HG02840 (cell line): ENCODE measurements around the gene TECR.
A peak's percentile ranks its signal among the peaks of the same experiment; 100 is the strongest.
"Not testable (repeated sequence)": the region's sequence is repeated elsewhere in the genome, so short reads cannot be mapped to it uniquely, and the experiment has no call there.

Source experiments
- ATAC-seq: cut with Tn5 transposase; IDR thresholded peaks from one replicate; pipeline ENCODE4 v1.9.1; 2021; ENCODE audit warnings: mild to moderate bottlenecking, moderate library complexity, moderate number of reproducible peaks; ENCODE audit not compliant: unreplicated experiment, low FRiP score

The TECR gene, protein sequence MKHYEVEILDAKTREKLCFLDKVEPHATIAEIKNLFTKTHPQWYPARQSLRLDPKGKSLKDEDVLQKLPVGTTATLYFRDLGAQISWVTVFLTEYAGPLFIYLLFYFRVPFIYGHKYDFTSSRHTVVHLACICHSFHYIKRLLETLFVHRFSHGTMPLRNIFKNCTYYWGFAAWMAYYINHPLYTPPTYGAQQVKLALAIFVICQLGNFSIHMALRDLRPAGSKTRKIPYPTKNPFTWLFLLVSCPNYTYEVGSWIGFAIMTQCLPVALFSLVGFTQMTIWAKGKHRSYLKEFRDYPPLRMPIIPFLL

DNA sequence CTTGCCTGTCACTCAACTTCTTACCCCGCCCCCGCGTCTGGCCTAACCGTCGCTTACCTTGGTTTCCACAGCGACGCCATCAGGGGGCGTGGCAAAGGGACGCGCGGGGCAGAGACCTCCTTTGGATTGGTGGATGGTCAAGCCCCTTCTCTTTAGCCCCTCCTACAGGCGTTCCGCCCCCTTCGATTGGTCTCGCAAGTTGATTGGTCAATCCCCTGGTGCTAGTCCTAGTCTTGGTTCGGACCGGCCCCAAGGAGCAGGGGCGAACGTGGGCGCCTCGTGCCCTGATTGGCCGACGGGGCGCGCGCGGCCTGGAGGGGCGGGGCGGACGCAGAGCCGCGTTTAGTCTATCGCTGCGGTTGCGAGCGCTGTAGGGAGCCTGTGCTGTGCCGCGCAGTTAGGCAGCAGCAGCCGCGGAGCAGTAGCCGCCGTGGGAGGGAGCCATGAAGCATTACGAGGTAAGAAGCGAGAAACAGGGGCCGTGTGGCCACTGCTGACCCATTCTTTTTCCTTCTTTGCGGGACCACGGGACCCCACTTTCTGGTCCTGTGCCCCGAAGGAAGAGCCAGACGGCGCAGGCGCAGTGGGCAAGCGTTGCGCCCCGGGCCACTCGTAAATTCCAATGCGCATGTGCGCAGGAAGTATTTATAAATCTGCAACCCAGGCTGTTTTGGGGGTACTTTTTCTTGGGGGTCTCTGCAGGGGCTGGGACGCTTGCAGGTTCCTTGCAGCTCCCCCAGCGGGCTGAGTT is at the start of gene TECR:
Gene TECR, plus strand, starts transcription at position 341 of the 751 bp plus-strand sequence. Its CDS starts 103 bp downstream, at position 444.
- ATAC-seq, result peak; percentile 94

DNA sequence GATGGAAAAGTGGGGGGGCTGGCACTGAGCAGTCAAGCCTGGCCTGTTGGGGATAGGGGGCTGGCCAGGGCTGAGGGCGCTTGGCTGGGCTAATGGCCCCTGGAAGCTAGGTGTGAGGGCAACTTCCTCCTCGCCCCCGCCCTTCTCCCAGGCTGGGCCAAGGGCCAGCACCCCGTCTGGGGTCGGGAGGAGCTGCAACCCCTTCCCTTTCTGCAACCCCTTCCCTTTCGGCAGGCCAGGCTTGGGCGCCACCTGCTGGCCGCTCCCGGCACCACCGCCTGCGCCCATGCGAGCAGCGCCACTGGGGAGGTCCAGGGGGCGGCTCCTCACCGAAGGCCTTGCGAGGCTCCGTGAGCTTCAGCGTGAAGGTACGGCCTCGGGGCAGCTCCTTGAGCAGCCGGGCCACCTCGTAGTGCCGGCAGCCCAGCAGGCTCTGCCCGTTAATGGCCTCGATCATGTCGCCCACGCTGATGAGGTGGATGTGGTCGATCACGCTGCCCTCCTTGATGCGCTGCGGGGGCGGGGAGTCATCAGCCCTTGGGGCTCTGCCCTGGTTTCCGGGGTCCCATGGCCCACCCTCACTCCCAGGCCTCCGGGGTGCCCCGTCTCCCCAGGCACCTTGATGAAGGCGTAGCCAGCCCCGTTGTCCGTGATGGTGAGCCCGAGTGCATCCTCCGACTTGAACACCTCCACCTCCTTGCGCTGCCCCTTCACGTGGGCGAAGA is 49.3 kb upstream of the TECR start:
- no peak for ATAC-seq

DNA sequence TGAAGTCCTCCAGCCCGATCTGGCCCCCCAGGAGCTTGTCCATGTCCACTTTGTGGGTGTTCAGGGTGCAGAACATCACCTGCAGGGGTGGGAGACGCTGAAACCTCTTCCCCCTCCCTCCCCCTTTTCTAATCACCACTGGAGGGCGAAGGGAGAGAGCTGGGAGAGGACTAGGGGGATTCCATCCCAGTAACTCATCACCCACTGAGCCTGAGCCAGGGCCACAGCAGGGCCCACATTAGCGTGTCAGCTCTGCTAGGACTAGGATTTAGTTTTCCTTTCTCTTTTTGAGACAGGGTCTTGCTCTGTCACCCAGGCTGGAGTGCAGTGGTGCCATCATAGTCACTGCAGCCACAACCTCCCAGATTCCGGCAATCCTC is 48.7 kb upstream of the TECR start:
- ATAC-seq, result no peak

DNA sequence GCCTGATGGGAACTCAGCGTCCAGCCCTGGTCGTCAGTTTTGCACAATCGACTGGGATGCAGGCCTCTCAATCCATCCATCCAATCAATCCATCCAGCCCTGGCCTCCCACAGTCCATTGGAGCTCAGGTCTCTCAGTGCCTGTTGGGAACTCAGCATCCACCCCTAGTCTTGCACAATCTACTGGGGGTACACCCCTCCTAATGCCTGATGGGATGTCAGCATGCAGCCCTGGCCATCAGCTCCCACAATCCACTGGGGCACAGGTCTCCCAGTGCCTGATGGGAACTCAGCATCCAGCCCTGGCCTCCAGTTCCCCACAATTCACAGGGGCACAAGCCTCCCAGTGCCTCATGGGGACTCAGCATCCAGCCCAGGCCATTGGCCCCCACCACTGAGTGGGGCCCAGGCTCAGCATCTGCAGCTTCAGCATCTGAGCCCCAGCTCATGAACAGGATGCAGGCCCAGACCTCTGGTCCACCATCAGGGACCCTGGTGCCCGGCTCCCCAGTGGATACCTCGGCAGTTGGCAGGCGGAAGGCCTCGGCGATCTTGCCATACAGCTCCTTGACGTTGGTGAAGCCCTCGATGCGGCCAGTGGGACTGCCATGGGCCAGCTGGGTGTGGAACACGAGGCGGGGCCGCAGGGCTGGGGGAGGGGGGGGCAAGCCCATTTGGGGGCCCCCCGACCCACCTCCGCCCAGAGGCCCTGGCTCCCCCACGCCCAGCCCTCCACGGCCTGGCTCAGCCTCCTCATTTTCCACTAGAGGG is 47.0 kb upstream of the TECR start:
- no peak for ATAC-seq

DNA sequence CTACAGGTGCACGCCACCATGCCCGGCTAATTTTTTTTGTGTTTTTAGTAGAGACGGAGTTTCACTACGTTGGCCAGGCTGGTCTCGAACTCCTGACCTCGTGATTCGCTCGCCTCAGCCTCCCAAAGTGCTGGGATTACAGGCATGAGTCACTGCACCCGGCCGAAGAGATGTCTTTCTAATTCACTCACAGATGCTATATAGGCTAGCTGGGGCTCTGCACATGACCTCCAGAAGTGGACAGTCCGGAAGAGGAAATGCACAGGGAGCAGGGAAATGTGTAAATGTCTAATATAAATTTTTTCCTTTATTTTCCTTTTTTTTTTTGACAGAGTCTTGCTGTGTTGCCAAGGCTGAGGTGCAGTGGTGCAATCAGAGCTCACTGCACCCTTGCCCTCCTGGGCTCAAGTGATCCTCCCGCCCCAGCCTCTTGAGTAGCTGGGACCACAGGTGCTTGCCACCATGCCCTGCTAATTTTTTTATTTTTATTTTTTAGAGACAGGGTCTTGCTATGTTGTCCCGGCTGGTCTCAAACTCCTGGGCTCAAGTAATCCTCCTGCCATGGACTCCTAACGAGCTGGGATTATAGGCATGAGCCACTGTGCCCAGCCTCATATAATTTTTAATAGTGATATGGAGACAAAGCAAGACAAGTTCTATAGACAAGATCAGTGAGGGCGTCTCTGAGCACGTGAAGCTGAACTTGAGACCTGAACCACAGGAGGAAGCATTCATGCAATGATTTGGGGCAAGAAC is 41.8 kb upstream of the TECR start:
- ATAC-seq, result no peak

DNA sequence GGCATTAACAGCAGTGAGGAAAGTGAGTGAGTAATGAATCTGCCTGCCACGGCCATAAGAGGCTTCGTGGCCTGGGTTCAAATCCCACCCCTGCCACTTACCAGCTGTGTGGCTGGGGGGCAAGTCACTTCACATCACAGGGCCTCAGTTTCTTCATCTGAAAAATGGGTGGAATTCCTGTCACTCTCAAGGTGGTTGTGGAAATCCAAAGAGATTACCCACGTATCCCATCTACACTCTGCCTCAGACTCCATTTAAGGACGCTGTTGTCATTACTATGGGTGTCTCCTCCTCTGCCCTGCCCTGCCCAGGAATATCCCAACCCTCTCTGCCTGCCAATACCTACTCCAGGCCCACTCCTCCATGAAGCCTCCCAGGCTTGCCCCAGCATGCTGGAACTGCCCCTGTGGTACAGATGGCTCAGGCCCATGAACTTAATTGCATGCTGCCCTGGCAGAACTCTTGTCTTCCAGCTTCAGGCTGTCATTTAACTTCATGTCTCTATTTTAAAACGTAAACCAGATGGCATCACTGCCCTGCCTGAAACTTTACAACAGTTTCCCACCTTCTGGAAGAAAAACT is 36.5 kb upstream of the TECR start:
- no peak for ATAC-seq

DNA sequence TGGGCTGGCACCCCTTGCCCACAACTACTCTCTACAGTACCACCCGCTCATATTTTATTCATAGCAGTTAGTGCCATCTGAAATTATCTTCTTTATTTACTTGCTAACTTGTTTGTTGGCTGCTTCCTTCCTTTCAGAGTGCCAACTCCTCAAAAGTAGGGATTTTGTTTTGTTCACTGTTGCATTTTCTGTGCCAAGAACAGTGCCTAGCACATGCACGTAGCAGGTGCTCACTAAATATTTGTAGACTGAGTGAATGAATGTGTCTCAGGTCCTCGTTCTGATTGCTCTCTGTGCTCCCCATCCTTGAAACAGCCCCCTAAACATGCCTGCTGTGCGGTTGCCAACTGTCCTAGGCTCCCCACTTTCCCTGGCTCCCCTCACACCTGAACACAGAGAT is 35.0 kb upstream of the TECR start:
- ATAC-seq, result no peak

DNA sequence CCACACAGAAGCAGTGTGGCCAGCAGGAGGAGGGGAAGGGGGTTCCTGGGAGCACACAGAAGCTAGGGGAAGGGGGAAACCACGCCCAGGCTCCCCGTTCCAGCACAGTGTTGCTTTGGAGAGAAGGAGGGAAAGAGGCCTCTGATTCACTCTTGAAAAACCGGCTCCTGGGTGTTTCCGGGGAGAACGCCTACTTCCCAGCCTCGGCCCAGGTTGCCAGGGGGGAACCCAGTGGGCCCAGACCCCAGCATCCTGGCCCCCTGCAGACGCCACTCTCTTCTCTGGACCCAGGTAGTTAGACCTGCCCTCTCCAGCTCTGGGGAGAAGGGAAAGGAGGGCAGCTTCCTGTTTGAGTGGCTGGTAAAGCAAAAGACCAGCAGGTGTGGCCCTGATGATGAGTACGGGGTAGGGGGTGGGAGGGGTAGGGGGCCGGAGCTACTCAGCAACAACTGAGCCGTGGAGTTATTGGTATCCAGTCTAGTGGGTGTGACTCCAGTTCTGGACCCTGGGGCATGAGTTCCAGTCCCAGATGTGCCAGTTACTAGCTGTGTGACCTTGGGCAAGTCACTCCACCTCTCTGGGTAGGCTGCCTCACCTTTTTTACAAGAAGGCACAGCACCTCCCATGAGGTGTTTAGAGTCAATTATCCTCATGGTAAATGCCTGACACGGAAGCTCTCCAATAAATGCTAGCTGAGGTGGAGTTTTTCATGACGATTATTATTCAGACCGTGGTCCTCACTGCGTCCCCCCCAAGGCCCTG is 34.3 kb upstream of the TECR start:
- ATAC-seq, result no peak

DNA sequence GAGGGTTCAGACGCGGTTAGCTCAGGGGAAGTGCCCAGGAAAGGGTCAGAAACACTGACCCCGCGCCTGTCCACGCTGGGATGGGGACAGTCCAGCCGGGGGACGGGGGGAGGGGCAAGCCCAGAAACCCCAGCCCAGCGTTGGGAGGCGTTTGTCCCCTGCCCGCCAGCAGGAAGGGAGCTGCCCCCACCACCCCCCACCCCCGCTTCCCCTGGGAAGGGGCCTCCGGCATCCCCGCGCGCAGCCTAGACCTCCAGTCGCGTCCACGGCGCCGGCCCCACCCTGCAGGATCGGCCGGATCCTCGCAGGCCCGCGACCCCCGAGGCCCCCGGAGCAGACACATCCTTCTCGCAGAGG is 33.7 kb upstream of the TECR start:
- no peak for ATAC-seq

DNA sequence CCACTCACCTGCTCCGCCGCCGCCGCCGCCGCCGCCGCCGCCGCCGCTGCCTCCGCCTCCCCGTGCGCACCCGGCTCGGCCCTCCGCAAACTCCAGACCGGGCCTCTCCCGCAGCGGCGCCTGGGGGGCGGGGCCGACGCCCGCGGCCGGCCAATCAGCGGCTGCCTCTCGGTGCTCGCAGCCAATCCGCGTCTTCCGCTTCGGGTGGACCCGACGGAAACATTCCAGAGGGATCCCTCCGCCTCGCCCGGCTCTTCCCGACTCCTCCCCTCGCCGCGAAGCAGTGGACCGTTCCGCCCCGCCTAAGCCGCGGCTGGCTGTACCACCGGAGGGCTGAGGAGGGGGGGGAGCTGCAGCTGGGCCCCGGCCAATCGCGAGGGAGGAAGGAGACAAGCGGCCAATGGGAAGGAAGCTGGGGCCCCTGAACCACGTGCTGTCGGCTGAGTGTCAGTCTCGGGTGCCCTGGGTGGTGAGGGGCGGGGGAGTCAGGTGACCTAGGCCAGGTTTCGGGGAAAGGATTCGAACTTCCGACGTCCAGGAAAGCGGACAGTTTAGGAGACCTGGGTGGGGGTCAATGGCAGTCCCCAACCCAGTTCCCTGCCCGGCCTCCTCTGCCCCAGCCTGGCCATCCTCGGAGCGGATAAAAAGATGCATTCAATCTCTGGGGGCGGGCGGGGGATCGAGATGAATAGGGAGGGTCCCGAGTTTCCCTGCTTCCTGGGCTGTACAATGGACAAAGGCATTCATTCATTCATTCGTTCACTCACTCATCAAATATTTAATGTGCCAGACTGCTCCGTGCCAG is 33.2 kb upstream of the TECR start, which contains the start of gene GIPC1:
Gene GIPC1, minus strand, starts transcription at position 99 of the 805 bp plus-strand sequence. CDS start 13,151 bp downstream, outside the sequence.
- peak; percentile 54 for ATAC-seq

DNA sequence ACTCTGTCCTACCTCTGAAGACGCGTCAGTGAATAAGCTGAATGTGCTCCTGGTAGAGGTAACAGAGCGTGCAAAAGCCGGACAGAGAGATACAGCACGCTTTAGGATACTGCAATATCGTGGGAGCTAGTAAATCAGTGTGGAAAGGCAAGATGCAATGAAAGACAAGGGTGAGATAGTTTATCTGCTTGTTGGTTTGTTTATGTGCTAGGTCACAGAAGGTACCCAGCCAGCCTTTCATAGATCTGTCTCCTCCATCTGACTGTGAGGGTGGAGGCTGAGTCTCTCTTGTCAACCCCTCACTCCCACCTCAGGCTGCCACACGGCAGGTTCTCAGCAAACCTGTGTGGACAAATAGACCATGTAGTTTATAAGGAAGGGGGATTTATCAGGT is 32.6 kb upstream of the TECR start:
- ATAC-seq, result no peak

DNA sequence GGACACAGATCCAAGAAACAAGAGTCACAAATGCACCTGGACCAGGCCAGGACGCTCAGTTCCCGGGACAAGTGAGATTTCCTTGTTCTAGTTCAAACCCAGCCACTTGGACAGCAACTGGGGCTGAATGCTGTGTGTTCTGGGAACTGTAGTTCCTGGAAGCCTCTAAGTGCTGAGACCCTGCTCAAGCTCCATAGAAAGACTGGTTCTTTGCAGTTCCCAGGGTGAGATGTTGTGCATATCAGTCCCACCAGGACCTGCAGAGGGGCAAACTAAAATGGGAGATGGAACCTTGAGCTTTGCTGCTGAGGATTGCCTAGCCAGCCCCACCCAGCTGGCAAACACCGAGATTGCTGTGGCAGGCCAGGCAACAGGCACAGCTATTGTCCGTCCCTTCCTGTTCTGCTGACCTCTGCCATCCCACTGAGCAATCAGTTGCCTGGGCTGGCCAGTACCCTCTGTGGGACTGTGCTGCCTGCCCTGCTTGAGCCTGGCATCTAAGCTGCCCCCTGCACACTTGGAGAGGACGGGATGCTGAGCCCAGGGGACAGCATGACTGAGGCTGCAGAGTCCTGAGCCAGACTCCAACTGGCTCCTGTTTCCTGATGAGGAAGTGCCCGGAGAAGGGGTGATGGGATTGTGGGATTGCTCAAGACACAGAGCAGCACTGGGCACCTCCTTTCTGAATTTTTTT is 32.0 kb upstream of the TECR start:
- ATAC-seq, result no peak

DNA sequence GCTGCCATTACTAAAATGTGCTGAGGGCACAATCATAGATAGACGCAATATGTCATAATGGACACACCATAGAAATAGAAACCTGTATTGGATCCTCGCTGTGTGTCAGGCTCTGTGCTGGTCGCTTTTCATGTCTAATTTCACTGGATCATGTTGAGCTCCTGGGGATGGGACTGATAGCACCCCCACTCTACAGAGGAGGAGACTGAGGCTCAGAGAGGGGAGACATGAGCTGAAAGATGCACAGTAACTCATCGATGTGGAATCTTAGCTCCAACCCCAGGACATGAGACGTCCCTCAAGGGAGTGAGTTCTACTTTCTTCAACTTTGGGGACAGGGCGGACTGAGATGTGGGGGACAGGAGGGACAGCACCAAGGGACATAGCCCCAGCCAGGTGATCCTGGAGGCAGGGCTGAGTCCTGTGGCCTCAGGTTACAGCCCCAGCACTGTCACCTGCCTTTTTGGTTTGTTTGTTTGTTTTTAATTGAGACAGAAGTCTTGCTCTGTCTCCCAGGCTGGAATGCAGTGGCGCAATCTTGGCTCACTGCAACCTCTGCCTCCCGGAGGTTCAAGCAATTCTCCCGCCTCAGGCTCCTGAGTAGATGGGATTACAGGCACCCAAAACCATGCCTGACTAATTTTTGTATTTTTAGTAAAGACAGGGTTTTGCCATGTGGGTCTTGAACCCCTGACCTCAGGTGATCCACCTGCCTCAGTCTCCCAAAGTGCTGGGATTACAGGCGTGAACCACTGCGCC is 26.9 kb upstream of the TECR start:
- no peak for ATAC-seq

DNA sequence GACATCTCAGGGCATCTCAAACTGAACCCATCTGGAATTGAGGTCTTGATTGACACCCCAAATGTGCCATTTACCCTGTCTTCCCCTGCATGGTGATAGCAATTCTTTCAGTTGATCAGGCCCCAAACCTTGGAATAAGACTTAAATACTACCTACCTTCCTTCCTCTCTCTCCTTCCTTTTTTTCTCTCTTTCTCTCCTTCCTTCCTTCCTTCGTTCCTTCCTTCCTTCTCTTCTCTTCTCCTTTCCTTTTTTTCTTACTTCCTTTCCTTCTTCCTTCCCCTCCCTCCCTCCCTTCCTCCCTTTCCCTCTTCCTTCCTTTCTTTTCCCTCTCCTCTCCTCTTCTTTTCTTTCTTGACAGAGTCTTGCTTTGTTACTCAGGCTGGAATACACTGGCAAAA is 26.1 kb upstream of the TECR start:
- ATAC-seq, result no peak

DNA sequence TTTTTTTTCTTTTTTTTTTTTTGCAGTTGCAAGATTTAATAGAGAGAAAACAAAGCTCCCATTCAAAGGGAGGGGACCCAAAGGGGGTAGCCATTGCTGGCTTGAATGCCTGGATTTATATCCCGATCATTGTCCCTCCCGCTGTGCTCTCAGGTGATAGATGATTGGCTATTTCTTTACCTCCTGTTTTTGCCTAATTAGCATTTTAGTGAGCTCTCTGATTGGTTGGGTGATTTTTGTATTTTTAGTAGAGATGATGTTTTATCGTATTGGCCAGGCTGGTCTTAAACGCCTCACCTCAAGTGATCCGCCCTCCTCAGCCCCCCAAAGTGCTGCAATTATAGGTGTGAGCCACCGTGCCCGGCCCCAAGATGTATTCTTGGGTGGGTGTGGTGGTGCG is 24.8 kb upstream of the TECR start:
- not testable (repeated sequence) for ATAC-seq

DNA sequence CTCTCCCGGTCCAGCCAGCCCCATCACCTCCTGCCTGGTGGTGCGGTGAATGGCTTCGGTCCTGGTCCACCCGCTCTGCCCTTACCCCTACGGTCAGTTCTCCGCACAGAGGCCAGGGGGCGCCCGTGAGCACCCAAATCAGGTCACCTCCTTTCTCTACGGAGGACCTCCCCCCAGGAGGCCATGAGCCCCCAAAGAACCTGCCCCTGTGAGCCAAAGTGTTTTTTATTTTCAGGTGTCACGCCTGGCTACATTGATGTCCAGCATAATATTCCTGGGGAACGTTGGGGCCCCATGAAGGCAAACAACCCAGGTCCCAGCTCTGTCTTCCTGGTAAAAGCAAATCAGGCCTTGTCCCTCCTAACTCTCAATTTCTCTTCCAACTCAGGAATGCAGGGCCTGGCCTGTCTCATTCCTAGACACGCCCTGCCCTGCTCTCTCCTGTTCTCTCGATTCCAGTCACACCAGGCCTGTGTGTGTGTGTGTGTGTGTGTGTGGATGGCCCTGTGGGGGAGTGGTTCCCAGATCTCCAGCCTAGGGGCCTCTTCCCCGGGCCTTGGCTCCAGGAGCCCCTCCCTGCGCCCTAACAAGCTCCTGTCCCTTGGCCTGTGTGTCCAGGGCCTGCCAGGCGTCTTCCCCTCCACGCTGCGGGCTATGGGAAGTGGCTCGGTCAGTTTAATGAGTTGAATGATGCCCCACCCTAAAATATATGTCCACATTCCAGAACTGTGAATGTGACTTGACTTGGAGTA is 23.7 kb upstream of the TECR start:
- ATAC-seq, result no peak
